ENCODE data around the gene RPP25. TPM values are rescaled to one million over a fixed set of nuclear protein-coding genes. Genes with fewer than 3 reads are reported as not detected.

RPP25 gene
- total and polyA plus RNA-seq, 2 of the 13 experiments (the other 11 are each of a cell fraction or from before 2014, with no cell fraction given), result 0.05 to 0.11 TPM

DNA sequence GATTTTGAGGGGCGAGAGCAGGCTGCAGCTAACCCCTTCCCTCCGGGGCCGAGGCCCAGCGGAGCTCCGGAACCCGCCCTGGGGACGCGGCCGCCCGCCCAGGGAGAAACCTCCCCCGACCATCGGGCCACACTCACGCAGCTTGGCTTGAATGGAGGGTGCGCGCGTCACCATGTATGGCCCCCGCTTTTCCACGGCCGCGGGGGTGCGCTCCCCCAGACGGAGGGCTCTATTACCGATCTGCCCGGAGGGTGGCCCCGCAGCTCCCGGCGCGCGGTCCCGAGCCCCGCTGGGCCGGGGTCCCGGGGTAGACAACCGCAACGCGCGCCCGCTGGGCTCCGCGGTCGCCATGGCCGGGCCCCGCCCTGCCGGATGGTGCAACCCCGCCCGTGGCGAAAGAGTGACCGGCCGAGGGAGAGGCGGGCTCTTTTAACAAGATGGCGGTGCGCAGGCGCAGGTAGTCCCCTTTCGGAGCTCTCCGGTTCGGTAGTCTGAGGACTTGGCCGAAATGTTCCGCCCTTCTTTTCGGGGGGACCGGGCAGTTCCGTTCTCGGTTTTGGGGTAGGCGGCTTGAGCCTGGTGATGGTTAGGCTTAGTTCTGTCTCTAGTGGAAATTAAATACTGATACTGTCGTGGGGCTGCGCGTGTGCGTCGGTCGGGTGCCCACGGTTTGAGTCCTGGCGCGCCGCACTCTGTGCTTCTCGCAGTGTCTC lies 50.0 kb downstream of the RPP25 start, which contains the start of gene FAM219B (continued):
- TF ChIP-seq ZNF790 (CRISPR knock-in tag; IDR thresholded peaks at IDR 0.05; ENCODE audit: borderline replicate concordance) (no peak), JUND (CRISPR knock-in tag; IDR thresholded peaks at IDR 0.05) (no peak), MIER2 (CRISPR knock-in tag; IDR thresholded peaks at IDR 0.05) (no peak), REXO4 (CRISPR knock-in tag; IDR thresholded peaks at IDR 0.05; ENCODE audit: borderline replicate concordance) (no peak), NFYB (CRISPR knock-in tag; IDR thresholded peaks at IDR 0.05) (no peak), ZNF234 (CRISPR knock-in tag; conservative IDR thresholded peaks at IDR 0.05) (no peak), ZNF841 (CRISPR knock-in tag; IDR thresholded peaks at IDR 0.05; ENCODE audit: borderline replicate concordance) (no peak), GLI4 (CRISPR knock-in tag; IDR thresholded peaks at IDR 0.05; ENCODE audit: borderline replicate concordance) (peak; percentile 69; the same call in 1 of the 2 replicates), ZNF292 (CRISPR knock-in tag; IDR thresholded peaks at IDR 0.05; ENCODE audit: borderline replicate concordance, low read depth) (no peak), POLR2AphosphoS5 (IDR thresholded peaks at IDR 0.05; ENCODE audit: low read depth, low read length) (peak; percentile 85), RFXANK (CRISPR knock-in tag; IDR thresholded peaks at IDR 0.05) (no peak), WIZ (CRISPR knock-in tag; IDR thresholded peaks at IDR 0.05) (no peak)
- TF ChIP-seq, protein P1, sequence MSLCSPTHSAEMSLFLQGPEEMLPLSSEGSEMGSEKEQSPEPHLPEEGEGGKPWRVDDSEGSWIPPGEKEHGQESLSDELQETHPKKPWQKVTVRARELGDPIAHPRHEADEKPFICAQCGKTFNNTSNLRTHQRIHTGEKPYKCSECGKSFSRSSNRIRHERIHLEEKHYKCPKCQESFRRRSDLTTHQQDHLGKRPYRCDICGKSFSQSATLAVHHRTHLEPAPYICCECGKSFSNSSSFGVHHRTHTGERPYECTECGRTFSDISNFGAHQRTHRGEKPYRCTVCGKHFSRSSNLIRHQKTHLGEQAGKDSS (CRISPR knock-in tag; IDR thresholded peaks at IDR 0.05; ENCODE audit: borderline replicate concordance, low read depth), result no peak; the same call in 1 of the 2 replicates
- TF ChIP-seq, protein P2, sequence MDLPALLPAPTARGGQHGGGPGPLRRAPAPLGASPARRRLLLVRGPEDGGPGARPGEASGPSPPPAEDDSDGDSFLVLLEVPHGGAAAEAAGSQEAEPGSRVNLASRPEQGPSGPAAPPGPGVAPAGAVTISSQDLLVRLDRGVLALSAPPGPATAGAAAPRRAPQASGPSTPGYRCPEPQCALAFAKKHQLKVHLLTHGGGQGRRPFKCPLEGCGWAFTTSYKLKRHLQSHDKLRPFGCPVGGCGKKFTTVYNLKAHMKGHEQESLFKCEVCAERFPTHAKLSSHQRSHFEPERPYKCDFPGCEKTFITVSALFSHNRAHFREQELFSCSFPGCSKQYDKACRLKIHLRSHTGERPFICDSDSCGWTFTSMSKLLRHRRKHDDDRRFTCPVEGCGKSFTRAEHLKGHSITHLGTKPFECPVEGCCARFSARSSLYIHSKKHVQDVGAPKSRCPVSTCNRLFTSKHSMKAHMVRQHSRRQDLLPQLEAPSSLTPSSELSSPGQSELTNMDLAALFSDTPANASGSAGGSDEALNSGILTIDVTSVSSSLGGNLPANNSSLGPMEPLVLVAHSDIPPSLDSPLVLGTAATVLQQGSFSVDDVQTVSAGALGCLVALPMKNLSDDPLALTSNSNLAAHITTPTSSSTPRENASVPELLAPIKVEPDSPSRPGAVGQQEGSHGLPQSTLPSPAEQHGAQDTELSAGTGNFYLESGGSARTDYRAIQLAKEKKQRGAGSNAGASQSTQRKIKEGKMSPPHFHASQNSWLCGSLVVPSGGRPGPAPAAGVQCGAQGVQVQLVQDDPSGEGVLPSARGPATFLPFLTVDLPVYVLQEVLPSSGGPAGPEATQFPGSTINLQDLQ (CRISPR knock-in tag; IDR thresholded peaks at IDR 0.05), result no peak
- TF ChIP-seq, protein P3, sequence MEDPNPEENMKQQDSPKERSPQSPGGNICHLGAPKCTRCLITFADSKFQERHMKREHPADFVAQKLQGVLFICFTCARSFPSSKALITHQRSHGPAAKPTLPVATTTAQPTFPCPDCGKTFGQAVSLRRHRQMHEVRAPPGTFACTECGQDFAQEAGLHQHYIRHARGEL (CRISPR knock-in tag; IDR thresholded peaks at IDR 0.05), result no peak
- TF ChIP-seq, protein P4, sequence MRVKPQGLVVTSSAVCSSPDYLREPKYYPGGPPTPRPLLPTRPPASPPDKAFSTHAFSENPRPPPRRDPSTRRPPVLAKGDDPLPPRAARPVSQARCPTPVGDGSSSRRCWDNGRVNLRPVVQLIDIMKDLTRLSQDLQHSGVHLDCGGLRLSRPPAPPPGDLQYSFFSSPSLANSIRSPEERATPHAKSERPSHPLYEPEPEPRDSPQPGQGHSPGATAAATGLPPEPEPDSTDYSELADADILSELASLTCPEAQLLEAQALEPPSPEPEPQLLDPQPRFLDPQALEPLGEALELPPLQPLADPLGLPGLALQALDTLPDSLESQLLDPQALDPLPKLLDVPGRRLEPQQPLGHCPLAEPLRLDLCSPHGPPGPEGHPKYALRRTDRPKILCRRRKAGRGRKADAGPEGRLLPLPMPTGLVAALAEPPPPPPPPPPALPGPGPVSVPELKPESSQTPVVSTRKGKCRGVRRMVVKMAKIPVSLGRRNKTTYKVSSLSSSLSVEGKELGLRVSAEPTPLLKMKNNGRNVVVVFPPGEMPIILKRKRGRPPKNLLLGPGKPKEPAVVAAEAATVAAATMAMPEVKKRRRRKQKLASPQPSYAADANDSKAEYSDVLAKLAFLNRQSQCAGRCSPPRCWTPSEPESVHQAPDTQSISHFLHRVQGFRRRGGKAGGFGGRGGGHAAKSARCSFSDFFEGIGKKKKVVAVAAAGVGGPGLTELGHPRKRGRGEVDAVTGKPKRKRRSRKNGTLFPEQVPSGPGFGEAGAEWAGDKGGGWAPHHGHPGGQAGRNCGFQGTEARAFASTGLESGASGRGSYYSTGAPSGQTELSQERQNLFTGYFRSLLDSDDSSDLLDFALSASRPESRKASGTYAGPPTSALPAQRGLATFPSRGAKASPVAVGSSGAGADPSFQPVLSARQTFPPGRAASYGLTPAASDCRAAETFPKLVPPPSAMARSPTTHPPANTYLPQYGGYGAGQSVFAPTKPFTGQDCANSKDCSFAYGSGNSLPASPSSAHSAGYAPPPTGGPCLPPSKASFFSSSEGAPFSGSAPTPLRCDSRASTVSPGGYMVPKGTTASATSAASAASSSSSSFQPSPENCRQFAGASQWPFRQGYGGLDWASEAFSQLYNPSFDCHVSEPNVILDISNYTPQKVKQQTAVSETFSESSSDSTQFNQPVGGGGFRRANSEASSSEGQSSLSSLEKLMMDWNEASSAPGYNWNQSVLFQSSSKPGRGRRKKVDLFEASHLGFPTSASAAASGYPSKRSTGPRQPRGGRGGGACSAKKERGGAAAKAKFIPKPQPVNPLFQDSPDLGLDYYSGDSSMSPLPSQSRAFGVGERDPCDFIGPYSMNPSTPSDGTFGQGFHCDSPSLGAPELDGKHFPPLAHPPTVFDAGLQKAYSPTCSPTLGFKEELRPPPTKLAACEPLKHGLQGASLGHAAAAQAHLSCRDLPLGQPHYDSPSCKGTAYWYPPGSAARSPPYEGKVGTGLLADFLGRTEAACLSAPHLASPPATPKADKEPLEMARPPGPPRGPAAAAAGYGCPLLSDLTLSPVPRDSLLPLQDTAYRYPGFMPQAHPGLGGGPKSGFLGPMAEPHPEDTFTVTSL (CRISPR knock-in tag; IDR thresholded peaks at IDR 0.05; ENCODE audit: borderline replicate concordance), result no peak

Measured in HepG2 (cell line).